ENCODE data around the gene UBE2D2.

GRCh38 chr5:139571543-139571942 is 10.4 kb downstream of the UBE2D2 start:
- TF ChIP-seq POLR2A (IDR thresholded peaks at IDR 0.05) (no peak), CTCF (IDR thresholded peaks at IDR 0.05) (no peak)
